Measurements from ENCODE around the gene CAMK2B.

DNA sequence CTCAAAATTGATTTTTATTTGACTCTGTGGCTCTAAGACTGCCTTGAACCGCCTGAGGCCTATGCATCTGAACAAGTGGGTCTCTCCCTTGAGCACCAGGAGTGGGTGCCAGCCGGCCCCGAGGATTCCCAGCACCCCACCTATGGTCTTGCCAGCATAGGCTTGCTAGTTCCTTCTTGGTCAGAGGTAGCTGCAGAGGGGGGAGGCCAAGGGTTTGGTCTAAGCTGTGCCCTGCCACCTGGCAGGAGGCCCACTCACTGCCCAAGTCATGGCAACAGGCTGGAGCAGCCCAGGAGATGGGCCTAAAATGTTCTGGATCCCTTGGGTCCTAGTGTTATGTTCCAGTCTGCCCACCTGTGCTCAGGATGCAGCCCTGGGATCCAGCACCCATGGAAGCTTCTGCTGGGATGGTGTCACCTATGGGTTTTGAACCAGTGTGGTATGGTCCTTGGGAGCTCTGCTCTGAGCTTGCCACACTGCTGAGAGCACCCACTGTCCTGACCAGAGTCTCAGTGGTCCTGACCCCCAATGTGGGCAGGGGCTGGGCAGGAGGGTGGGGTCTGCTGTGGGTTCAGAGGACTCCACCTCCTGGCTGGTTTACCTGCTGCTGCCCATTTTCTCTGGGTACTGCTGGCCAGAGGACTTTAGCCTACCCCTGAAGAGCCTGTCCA, 112.1 kb downstream of the CAMK2B start:
- TF ChIP-seq CTCF (IDR thresholded peaks at IDR 0.05) (no peak), EZH2 (IDR thresholded peaks at IDR 0.05) (no peak), EZH2phosphoT487 (IDR thresholded peaks at IDR 0.05) (no peak)
